Stomach (tissue), 9 donors: Measurements from ENCODE around the gene ZDHHC9. TPM values are rescaled to one million over a fixed set of nuclear protein-coding genes. Genes with fewer than 3 reads are reported as not detected.

ENCODE experiments used
- DNase-seq, 2 donors: peaks; one replicate each; pipeline versions ENCODE4 v3.0.0 to v3.0.0-alpha.2; 2013 to 2019
- H3K27ac ChIP-seq, 5 donors: fragments of 200-600 bp in 4 of 5; sonication (generic) in 4 of 5; one replicate each; pipeline ENCODE4 v1.5.1; 2013 to 2019; ENCODE audit warnings: mild to moderate bottlenecking in 1 of 5, moderate library complexity in 1 of 5
- H3K27me3 ChIP-seq, 3 donors: fragments of 200-600 bp; sonication (generic); one replicate each; pipeline ENCODE4 v1.5.1; 2017 to 2019; ENCODE audit warnings: mixed run types in 1 of 3
- H3K36me3 ChIP-seq, 4 donors: fragments of 200-600 bp; sonication (generic); 1 replicate in 3 of 4; 2 replicates in 1 of 4; pipeline ENCODE4 v1.5.1; 2016 to 2019
- H3K4me1 ChIP-seq, 4 donors: fragments of 200-600 bp; sonication (generic); one replicate each; pipeline ENCODE4 v1.5.1; 2016 to 2019
- H3K4me3 ChIP-seq, 4 donors: fragments of 200-600 bp; sonication (generic) in 3 of 4; one replicate each; pipeline ENCODE4 v1.5.1; 2016 to 2019; ENCODE audit warnings: mild to moderate bottlenecking in 1 of 4
- H3K9me3 ChIP-seq, 4 donors: fragments of 200-600 bp; sonication (generic); one replicate each; pipeline ENCODE4 v1.5.1; 2016 to 2019
- CTCF ChIP-seq, 7 experiments: fragments of 450-650 bp in 4 of 7; fragments of 200-600 bp in 3 of 7; sonication (generic) in 3 of 7; IDR thresholded peaks; one replicate each; pipeline ENCODE4 v1.5.1; 2016 to 2019; ENCODE audit warnings: antibody characterized with exemption in 7 of 7, control low read depth in 2 of 7, mild to moderate bottlenecking in 1 of 7
- EP300 ChIP-seq: sonication (generic); formaldehyde crosslinking; IDR thresholded peaks from one replicate; pipeline ENCODE4 v1.6.1; 2017; ENCODE audit warnings: antibody characterized with exemption
- POLR2A ChIP-seq, 4 donors: fragments of 450-650 bp; IDR thresholded peaks; one replicate each; pipeline ENCODE4 v1.6.1; 2016; ENCODE audit warnings: antibody characterized with exemption in 4 of 4, control low read depth in 2 of 4, mild to moderate bottlenecking in 1 of 4, moderate library complexity in 1 of 4
- POLR2AphosphoS5 ChIP-seq, 3 donors: sonication (generic); formaldehyde crosslinking; IDR thresholded peaks; one replicate each; pipeline ENCODE4 v1.6.1; 2016; ENCODE audit warnings: antibody characterized with exemption in 3 of 3
- WGBS, 5 donors: extraction: QIAGEN DNeasy Blood & Tissue Kit in 3 of 5; methylation state at CpG; one replicate each; pipeline versions ENCODE4 v1.1.5 to v1.1.7; 2013 to 2018; 5-methylcytosine and 5-hydroxymethylcytosine counted together
- intact Hi-C: fragments of 100-400 bp; cut with DNase I; formaldehyde crosslinking; loops from one replicate; pipeline ENCODE4 v1.15.1; 2023; ENCODE audit warnings: low total_unique reads
- polyA plus RNA-seq, 3 donors: library from polyadenylated mRNA; stranded (reverse); fragments of 200-250 nt; gene quantifications; one replicate each; pipeline ENCODE4 v1.2.3, GENCODE V29; 2013
- total RNA-seq, 5 donors: library from RNA; depleted of rRNA; stranded (reverse); fragments of >200 nt; gene quantifications; one replicate each; pipeline versions ENCODE4 v1.1.0 to v1.2.3, GENCODE V29; 2014 to 2016
- donor health status: healthy with polysubstance abuse.
- donor health status: Bipolar disorder and iron deficiency.
- donor health status: healthy.

The ZDHHC9 gene
- total and polyA plus RNA-seq, 8 donors, result 8.1 to 30.1 (median 17.4) TPM; not detected in 1

- intact Hi-C loops, result no loop called here
- no peaks in the 10 kb centered on the region for H3K9me3 ChIP-seq
- H3K4me1 ChIP-seq, result no peaks in the 10 kb centered on the region
- H3K36me3 ChIP-seq, result no peaks in the 10 kb centered on the region
- WGBS, 5 donors, result 88 to 96% (median 90%) methylated on average over 3 to 6 of the region's 6 CpGs
- no peak overlapping the region for H3K4me3 ChIP-seq
- TF ChIP-seq POLR2AphosphoS5 (IDR thresholded peaks at IDR 0.05) (no peak), EP300 (no peak), CTCF (IDR thresholded peaks at IDR 0.05) (no peak), POLR2A (IDR thresholded peaks at IDR 0.05) (no peak)
- no peak overlapping the region for H3K27ac ChIP-seq
- DNase-seq, result no peak
- H3K27me3 ChIP-seq, result peaks cover 0 to 3% (median 0%) of the 10 kb centered on the region in 3 donors
Measured at GRCh38 chrX:129760981-129761380, 82.7 kb downstream of the ZDHHC9 start.

GRCh38 chrX:129760155-129760554, 83.5 kb downstream of the ZDHHC9 start:
- DNase-seq, result no peak
- WGBS, 5 donors, result 45 to 63% (median 58%) methylated on average over 9 of the region's 9 CpGs
- TF ChIP-seq POLR2A (IDR thresholded peaks at IDR 0.05) (no peak), POLR2AphosphoS5 (IDR thresholded peaks at IDR 0.05) (no peak), CTCF (IDR thresholded peaks at IDR 0.05) (no peak), EP300 (no peak)
- intact Hi-C loops, result no loop called here
- H3K27ac ChIP-seq, result peak overlapping the region in 3 of 5 donors; percentile 18 to 57 (median 57)
- no peaks in the 10 kb centered on the region for H3K4me1 ChIP-seq
- no peak overlapping the region for H3K4me3 ChIP-seq
- no peaks in the 10 kb centered on the region for H3K36me3 ChIP-seq
- no peaks in the 10 kb centered on the region for H3K9me3 ChIP-seq
- H3K27me3 ChIP-seq, result peaks cover 0 to 3% (median 0%) of the 10 kb centered on the region in 3 donors

GRCh38 chrX:129759576-129760061, 84.1 kb downstream of the ZDHHC9 start:
- DNase-seq, result peak; percentile 54 to 56
- no peak overlapping the region for H3K4me3 ChIP-seq
- H3K9me3 ChIP-seq, result no peaks in the 10 kb centered on the region
- peak overlapping the region in 4 of 5 donors; percentile 2 to 57 (median 38) for H3K27ac ChIP-seq
- H3K36me3 ChIP-seq, result no peaks in the 10 kb centered on the region
- TF ChIP-seq CTCF (IDR thresholded peaks at IDR 0.05) (no peak), POLR2A (IDR thresholded peaks at IDR 0.05) (no peak), POLR2AphosphoS5 (IDR thresholded peaks at IDR 0.05) (peak in 1 of 3 donors; percentile 21)
- H3K4me1 ChIP-seq, result no peaks in the 10 kb centered on the region
- 12 to 48% (median 39%) methylated on average over 6 to 14 of the region's 14 CpGs for WGBS, 5 donors
- intact Hi-C loops, result no loop called here
- H3K27me3 ChIP-seq, result peaks cover 0 to 3% (median 0%) of the 10 kb centered on the region in 3 donors

GRCh38 chrX:129755779-129756650, 87.7 kb downstream of the ZDHHC9 start:
- H3K27me3 ChIP-seq, result peaks cover 0 to 3% (median 0%) of the 10 kb centered on the region in 3 donors
- H3K4me3 ChIP-seq, result no peak overlapping the region
- no peaks in the 10 kb centered on the region for H3K9me3 ChIP-seq
- no peak overlapping the region for H3K27ac ChIP-seq
- WGBS, 5 donors, result 72 to 95% (median 80%) methylated on average over 3 to 18 of the region's 18 CpGs
- TF ChIP-seq POLR2AphosphoS5 (IDR thresholded peaks at IDR 0.05) (no peak), POLR2A (IDR thresholded peaks at IDR 0.05) (no peak), EP300 (no peak), CTCF (IDR thresholded peaks at IDR 0.05) (no peak)
- intact Hi-C loops, result no loop called here
- DNase-seq, result no peak
- no peaks in the 10 kb centered on the region for H3K4me1 ChIP-seq
- no peaks in the 10 kb centered on the region for H3K36me3 ChIP-seq
